A549 (cell line): ENCODE results near the gene RPS24. TPM values are rescaled to one million over a fixed set of nuclear protein-coding genes. Genes with fewer than 3 reads are reported as not detected.
"Not testable (repeated sequence)": the region's sequence is repeated elsewhere in the genome, so short reads cannot be mapped to it uniquely, and the experiment has no call there.

ENCODE experiments used
- ATAC-seq, 2 experiments: fragments of 200-7000 bp in 1 of 2; fragments of >200 bp in 1 of 2; cut with Nextera tagmentation in 1 of 2; cut with Tn5 transposase in 1 of 2; 3 replicates each; pipeline versions ENCODE4 v1.8.0 to v1.9.1; 2018 to 2020; ENCODE audit warnings: mild to moderate bottlenecking in 1 of 2, moderate library complexity in 1 of 2
- CTCF ChIA-PET: fragments of 300-600 bp; sonication (Branson Sonifier 250); formaldehyde crosslinking; extraction: SDS; loops from one replicate; lab custom pipeline; 2021; ENCODE audit warnings: antibody characterized with exemption, inconsistent platforms; lab: Yijun Ruan, JAX
- POLR2A ChIA-PET: fragments of 350-600 bp; formaldehyde crosslinking; extraction: SDS; loops from one replicate; lab custom pipeline; 2021; ENCODE audit warnings: antibody characterized with exemption, inconsistent platforms; lab: Yijun Ruan, JAX
- DNase-seq, 2 experiments: peaks; one replicate each; pipeline versions ENCODE4 v3.0.0 to v3.0.0-alpha.2; 2011 to 2016; ENCODE audit warnings: low read depth in 1 of 2, low spot score in 1 of 2
- FAIRE-seq: peaks from 2 replicates; lab custom pipeline; 2011; peaks lifted over from hg19 to GRCh38; lab: Jason Lieb, UNC
- H3K27ac ChIP-seq, 2 experiments: fragments of >200 bp; sonication (Bioruptor Twin); formaldehyde crosslinking; 3 replicates each; pipeline ENCODE4 v1.5.1; 2016 to 2017
- H3K4me1 ChIP-seq: fragments of >200 bp; sonication (Bioruptor Twin); formaldehyde crosslinking; 3 replicates; pipeline ENCODE4 v1.6.1; 2016
- H3K4me2 ChIP-seq: fragments of >200 bp; sonication (Bioruptor Twin); formaldehyde crosslinking; 3 replicates; pipeline ENCODE4 v1.6.1; 2016
- H3K4me3 ChIP-seq: fragments of >200 bp; sonication (Bioruptor Twin); formaldehyde crosslinking; 3 replicates; pipeline ENCODE4 v1.5.1; 2016
- H3K9me3 ChIP-seq: fragments of >200 bp; sonication (Bioruptor Twin); formaldehyde crosslinking; 3 replicates; pipeline ENCODE4 v1.6.1; 2016
- BHLHE40 ChIP-seq: IDR thresholded peaks from 2 replicates; pipeline ENCODE4 v1.6.1; 2012; ENCODE audit warnings: low read depth, low read length, inconsistent platforms
- CBX8 ChIP-seq: fragments of 200-600 bp; sonication (generic); IDR thresholded peaks from 2 replicates; pipeline ENCODE4 v1.6.1; 2016
- CHD4 ChIP-seq: fragments of 200-600 bp; sonication (generic); IDR thresholded peaks from 2 replicates; pipeline ENCODE4 v1.6.1; 2016; ENCODE audit warnings: antibody characterized with exemption, mild to moderate bottlenecking, borderline replicate concordance
- EHF ChIP-seq: fragments of 250-450 bp; sonication (Bioruptor Pico); IDR thresholded peaks from 2 replicates; pipeline ENCODE4 v1.5.0; 2020; ENCODE audit warnings: mild to moderate bottlenecking
- EHMT2 ChIP-seq: fragments of 200-600 bp; sonication (generic); IDR thresholded peaks from 2 replicates; pipeline ENCODE4 v1.6.1; 2016; ENCODE audit warnings: antibody characterized with exemption, low read depth, mild to moderate bottlenecking, moderate library complexity
- FOSB ChIP-seq: fragments of 250-450 bp; sonication (Bioruptor Pico); IDR thresholded peaks from 2 replicates; pipeline ENCODE4 v1.5.0; 2020; ENCODE audit warnings: mild to moderate bottlenecking, moderate library complexity
- FOSL2 ChIP-seq, 2 experiments: fragments of 450-650 bp in 1 of 2; fragments of >200 bp in 1 of 2; sonication (Bioruptor Twin) in 1 of 2; formaldehyde crosslinking; IDR thresholded peaks; 2 replicates each; pipeline versions ENCODE4 v1.5.0 to v1.6.1; 2016 to 2020; ENCODE audit warnings: mild to moderate bottlenecking in 1 of 2, moderate library complexity in 1 of 2
- HDAC2 ChIP-seq: fragments of 200-600 bp; sonication (generic); IDR thresholded peaks from 2 replicates; pipeline ENCODE4 v1.6.1; 2016
- HOXA7 ChIP-seq: fragments of 250-450 bp; sonication (Bioruptor Pico); IDR thresholded peaks from 2 replicates; pipeline ENCODE4 v1.5.0; 2020; ENCODE audit warnings: mild to moderate bottlenecking, moderate library complexity
- HOXB5 ChIP-seq: fragments of 250-450 bp; sonication (Bioruptor Pico); IDR thresholded peaks from 2 replicates; pipeline ENCODE4 v1.5.0; 2020; ENCODE audit warnings: mild to moderate bottlenecking, moderate library complexity
- MYC ChIP-seq: IDR thresholded peaks from 2 replicates; pipeline ENCODE4 v1.6.1; 2012; ENCODE audit warnings: mild to moderate bottlenecking, inconsistent platforms, low read length, improper control_type of control experiment, borderline replicate concordance
- NFE2L2 ChIP-seq: fragments of 150-350 bp; conservative IDR thresholded peaks from 2 replicates; pipeline ENCODE4 v1.6.1; 2014; ENCODE audit warnings: low read length
- POLR2A ChIP-seq: IDR thresholded peaks from 2 replicates; pipeline ENCODE4 v1.6.1; 2012; ENCODE audit warnings: mild to moderate bottlenecking, low read length
- RNF2 ChIP-seq: fragments of 200-600 bp; sonication (generic); IDR thresholded peaks from 2 replicates; pipeline ENCODE4 v1.6.1; 2016; ENCODE audit warnings: low read depth, mild to moderate bottlenecking, antibody characterized with exemption, moderate library complexity, borderline replicate concordance
- SMC3 ChIP-seq: fragments of >200 bp; sonication (Bioruptor Twin); formaldehyde crosslinking; IDR thresholded peaks from 3 replicates; pipeline ENCODE4 v1.6.1; 2018; ENCODE audit warnings: inconsistent platforms
- SREBF2 ChIP-seq: fragments of 450-650 bp; IDR thresholded peaks from 2 replicates; pipeline ENCODE4 v1.6.1; 2014; ENCODE audit warnings: mild to moderate bottlenecking, moderate library complexity
- TP53 ChIP-seq: fragments of 250-450 bp; sonication (Bioruptor Pico); IDR thresholded peaks from 2 replicates; pipeline ENCODE4 v1.5.0; 2021; ENCODE audit warnings: mild to moderate bottlenecking, moderate library complexity
- ZC3H11A ChIP-seq: fragments of 450-650 bp; IDR thresholded peaks from 2 replicates; pipeline ENCODE4 v1.6.1; 2014; ENCODE audit warnings: antibody characterized with exemption, mild to moderate bottlenecking
- WGBS: methylation state at CpG from one replicate; pipeline ENCODE4 v1.1.6; 2017; ENCODE audit errors: missing lambda C conversion rate; 5-methylcytosine and 5-hydroxymethylcytosine counted together
- polyA plus RNA-seq, 4 experiments: library from polyadenylated mRNA; depleted of rRNA in 3 of 4; stranded (reverse); fragments of >200 nt; fragmentation: RNase III in 1 of 4; extraction: RNeasy Plus Mini Kit Qiagen cat#74134 plus additional on column Dnase treatment in 1 of 4; gene quantifications; 2 replicates in 3 of 4; 3 replicates in 1 of 4; pipeline ENCODE4 v1.2.3, GENCODE V29; 2011 to 2017
- TF ChIP-seq, protein P1 (sequence below): fragments of >200 bp; sonication (Bioruptor Twin); formaldehyde crosslinking; IDR thresholded peaks from 3 replicates; pipeline ENCODE4 v1.5.1; 2016
- TF ChIP-seq, protein P2 (sequence below): fragments of >200 bp; sonication (Bioruptor Twin); formaldehyde crosslinking; IDR thresholded peaks from 3 replicates; pipeline ENCODE4 v1.6.1; 2016
- TF ChIP-seq, protein P3 (sequence below): IDR thresholded peaks from 2 replicates; pipeline ENCODE4 v1.6.1; 2012

The RPS24 gene
- polyA plus RNA-seq, 2 of the 4 experiments (the other 2 are of a cell fraction): 4,263 to 5,509 TPM

DNA sequence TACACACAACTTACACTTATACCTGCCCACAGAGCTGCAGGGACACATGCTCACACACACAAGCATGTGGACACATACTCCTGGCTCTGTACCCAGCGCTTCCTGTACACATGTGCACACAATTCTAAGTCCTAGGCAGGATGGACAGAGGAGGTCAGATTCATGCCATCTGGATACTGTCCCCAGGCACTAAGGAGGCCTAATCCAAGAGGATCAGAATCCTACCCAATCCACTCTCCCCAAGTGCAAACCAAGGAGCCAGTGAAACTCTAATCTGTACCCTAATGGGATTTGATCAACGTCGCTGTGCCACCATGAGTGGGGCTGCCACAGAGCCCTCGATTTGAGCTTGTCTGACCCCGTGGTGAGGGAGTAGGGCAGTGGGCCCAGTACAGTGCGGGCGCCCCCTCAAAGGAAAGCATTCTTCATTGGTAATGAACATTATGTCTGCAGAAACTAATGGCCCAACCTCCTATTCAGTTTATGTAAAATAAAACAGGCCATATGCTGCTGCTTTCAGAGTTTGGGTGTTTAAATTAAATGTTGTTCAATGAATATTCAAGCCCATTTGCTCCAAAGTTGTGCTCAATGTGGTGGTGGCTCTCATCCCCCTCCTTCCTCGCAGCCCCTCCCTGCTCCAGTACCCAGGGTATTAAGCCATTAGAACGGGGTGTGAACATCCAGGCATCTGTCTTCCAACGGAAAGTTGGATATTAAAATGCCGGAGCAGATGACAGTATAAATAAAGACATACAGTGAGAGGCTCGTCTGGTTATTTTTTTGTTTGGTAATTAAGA is 26.4 kb downstream of the RPS24 start:
- DNase-seq (no peak), FAIRE-seq (no peak)
- H3K4me3 ChIP-seq: no peak overlapping the region
- WGBS: 70% methylated on average over 11 of the region's 12 CpGs
- CTCF ChIA-PET: interaction anchor here (1.2 to 2.9 kb wide), 2 partner anchors 13 to 1006 kb away, joined by 3 to 16 read pairs; no protein-coding TSS in a partner anchor
- H3K9me3 ChIP-seq: no peaks in the 10 kb centered on the region
- POLR2A ChIA-PET: no interaction called here
- H3K4me1 ChIP-seq: no peaks in the 10 kb centered on the region
- TF ChIP-seq TP53 (CRISPR knock-in tag) (no peak), NFE2L2 (no peak), HOXA7 (no peak), SREBF2 (no peak), HOXB5 (CRISPR knock-in tag) (no peak), FOSB (CRISPR knock-in tag) (no peak), SMC3 (no peak), BHLHE40 (no peak), EHF (CRISPR knock-in tag) (no peak), ZC3H11A (no peak), CHD4 (no peak), FOSL2 (IDR thresholded peaks at IDR 0.05) (no peak), FOSL2 (CRISPR knock-in tag; IDR thresholded peaks at IDR 0.05) (no peak)
- TF ChIP-seq, protein P1, sequence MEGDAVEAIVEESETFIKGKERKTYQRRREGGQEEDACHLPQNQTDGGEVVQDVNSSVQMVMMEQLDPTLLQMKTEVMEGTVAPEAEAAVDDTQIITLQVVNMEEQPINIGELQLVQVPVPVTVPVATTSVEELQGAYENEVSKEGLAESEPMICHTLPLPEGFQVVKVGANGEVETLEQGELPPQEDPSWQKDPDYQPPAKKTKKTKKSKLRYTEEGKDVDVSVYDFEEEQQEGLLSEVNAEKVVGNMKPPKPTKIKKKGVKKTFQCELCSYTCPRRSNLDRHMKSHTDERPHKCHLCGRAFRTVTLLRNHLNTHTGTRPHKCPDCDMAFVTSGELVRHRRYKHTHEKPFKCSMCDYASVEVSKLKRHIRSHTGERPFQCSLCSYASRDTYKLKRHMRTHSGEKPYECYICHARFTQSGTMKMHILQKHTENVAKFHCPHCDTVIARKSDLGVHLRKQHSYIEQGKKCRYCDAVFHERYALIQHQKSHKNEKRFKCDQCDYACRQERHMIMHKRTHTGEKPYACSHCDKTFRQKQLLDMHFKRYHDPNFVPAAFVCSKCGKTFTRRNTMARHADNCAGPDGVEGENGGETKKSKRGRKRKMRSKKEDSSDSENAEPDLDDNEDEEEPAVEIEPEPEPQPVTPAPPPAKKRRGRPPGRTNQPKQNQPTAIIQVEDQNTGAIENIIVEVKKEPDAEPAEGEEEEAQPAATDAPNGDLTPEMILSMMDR: no peak
- TF ChIP-seq, all 56 proteins: peak for 0
- no peak; a peak in 1 of 6 replicates for ATAC-seq
- H3K4me2 ChIP-seq: no peak overlapping the region
- no peak overlapping the region for H3K27ac ChIP-seq

DNA sequence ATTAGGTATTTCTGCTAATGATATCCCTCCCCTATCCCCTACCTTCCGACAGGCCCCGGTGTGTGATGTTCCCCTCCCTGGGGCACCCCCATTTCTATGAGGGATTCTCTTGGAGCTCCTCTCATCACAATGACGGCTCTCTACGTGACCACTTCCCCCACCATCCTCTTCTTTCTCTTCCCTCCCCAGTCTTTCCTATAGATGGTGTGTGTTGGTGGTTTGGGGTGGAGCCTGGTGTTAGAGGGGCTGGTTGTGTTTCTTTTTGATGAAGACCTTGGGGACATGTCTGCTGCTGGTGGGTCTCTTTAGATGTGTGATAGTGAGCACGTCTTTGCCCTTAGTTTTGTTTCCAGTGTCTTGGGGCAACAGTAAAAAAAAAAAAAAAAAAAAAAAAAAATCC is 28.6 kb downstream of the RPS24 start:
- FAIRE-seq (no peak), ATAC-seq (no peak)
- POLR2A ChIA-PET: no interaction called here

DNA sequence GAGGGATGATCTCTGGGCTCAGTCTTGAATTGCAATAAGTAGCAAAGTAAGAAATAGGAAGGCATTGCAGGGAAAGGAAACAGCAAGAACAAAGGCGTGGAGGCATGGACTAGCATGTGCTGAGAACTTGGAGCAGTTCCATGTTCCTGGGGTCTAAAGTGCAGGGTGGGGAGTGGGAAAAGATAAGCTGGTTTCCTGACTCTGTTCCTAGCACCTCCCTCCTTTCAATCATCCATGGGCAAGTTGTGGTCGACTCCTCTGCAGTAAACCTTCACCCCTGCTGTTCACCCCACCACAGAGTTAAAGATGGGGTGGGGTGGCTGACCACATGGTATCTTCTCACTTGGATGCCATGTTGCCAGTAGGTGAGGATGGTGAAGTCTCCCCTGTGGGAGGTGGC is 29.6 kb downstream of the RPS24 start:
- ChIA-PET CTCF (interaction anchor here (4.1 kb wide), 1 partner anchor 16 kb away, joined by 33 read pairs; no protein-coding TSS in a partner anchor), POLR2A (no interaction called here)
- DNase-seq (no peak), FAIRE-seq (no peak), ATAC-seq (no peak)
- Histone ChIP-seq H3K27ac (no peak overlapping the region), H3K9me3 (no peaks in the 10 kb centered on the region), H3K4me3 (no peak overlapping the region), H3K4me2 (no peak overlapping the region), H3K4me1 (peaks cover 11% of the 10 kb centered on the region; the same call in 1 of the 3 replicates)
- WGBS: 63% methylated on average over 2 of the region's 2 CpGs
- TF ChIP-seq MYC (no peak), HDAC2 (no peak), RNF2 (no peak), CBX8 (no peak), HOXB5 (CRISPR knock-in tag) (no peak), EHMT2 (no peak), SMC3 (no peak)
- TF ChIP-seq, protein P2, sequence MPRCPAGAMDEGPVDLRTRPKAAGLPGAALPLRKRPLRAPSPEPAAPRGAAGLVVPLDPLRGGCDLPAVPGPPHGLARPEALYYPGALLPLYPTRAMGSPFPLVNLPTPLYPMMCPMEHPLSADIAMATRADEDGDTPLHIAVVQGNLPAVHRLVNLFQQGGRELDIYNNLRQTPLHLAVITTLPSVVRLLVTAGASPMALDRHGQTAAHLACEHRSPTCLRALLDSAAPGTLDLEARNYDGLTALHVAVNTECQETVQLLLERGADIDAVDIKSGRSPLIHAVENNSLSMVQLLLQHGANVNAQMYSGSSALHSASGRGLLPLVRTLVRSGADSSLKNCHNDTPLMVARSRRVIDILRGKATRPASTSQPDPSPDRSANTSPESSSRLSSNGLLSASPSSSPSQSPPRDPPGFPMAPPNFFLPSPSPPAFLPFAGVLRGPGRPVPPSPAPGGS: no peak
- TF ChIP-seq, protein P3, sequence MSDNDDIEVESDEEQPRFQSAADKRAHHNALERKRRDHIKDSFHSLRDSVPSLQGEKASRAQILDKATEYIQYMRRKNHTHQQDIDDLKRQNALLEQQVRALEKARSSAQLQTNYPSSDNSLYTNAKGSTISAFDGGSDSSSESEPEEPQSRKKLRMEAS: no peak

More for the DNA sequence above, 28.6 kb downstream of the RPS24 start:
- DNase-seq: no peak
- Histone ChIP-seq H3K4me2 (no peak overlapping the region), H3K27ac (no peak overlapping the region), H3K9me3 (no peaks in the 10 kb centered on the region), H3K4me1 (peaks cover 11% of the 10 kb centered on the region; the same call in 1 of the 3 replicates), H3K4me3 (no peak overlapping the region)
- CTCF ChIA-PET: interaction anchor here (0.6 to 4.1 kb wide), 3 partner anchors 15 to 1134 kb away, joined by 3 to 33 read pairs (median 4); no protein-coding TSS in a partner anchor
- WGBS: 55% methylated on average over 5 of the region's 5 CpGs
- TF ChIP-seq CHD4 (no peak), POLR2A (no peak), EHMT2 (no peak)

DNA sequence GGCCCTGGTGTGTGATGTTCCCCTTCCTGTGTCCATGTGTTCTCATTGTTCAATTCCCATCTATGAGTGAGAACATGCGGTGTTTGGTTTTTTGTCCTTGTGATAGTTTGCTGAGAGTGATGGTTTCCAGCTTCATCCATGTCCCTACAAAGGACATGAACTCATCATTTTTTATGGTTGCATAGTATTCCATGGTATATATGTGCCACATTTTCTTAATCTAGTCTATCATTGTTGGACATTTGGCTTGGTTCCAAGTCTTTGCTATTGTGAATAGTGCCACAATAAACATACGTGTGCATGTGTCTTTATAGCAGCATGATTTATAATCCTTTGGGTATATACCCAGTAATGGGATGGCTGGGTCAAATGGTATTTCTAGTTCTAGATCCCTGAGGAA is 31.3 kb downstream of the RPS24 start:
- WGBS: 29% methylated on average over 1 of the region's 2 CpGs
- CTCF ChIA-PET, ATAC-seq, H3K27ac ChIP-seq, DNase-seq, H3K4me3 ChIP-seq, POLR2A ChIA-PET, H3K4me2 ChIP-seq, FAIRE-seq, H3K9me3 ChIP-seq: not testable (repeated sequence)
- peaks cover 11% of the 10 kb centered on the region; the same call in 1 of the 3 replicates for H3K4me1 ChIP-seq
